AG04449 (cell line): ENCODE results near the gene KCNN3.

Source experiments
- CTCF ChIA-PET: fragments of 350-600 bp; formaldehyde crosslinking; extraction: SDS; loops from one replicate; lab custom pipeline; 2021; ENCODE audit warnings: antibody characterized with exemption; lab: Yijun Ruan, JAX
- POLR2A ChIA-PET: fragments of 400-600, 350-600 bp; formaldehyde crosslinking; extraction: SDS; loops from one replicate; lab custom pipeline; 2020; ENCODE audit warnings: antibody characterized with exemption, inconsistent platforms; lab: Yijun Ruan, JAX
- DNase-seq: peaks from one replicate; pipeline ENCODE4 v3.0.0-alpha.2; 2010; ENCODE audit warnings: low read depth, low spot score
- H3K4me3 ChIP-seq: 2 replicates; pipeline ENCODE4 v1.5.1; 2011; ENCODE audit warnings: low read depth, mild to moderate bottlenecking, control low read depth, low read length
- CTCF ChIP-seq: IDR thresholded peaks from one replicate; pipeline ENCODE4 v1.5.1; 2011; ENCODE audit warnings: mild to moderate bottlenecking, moderate library complexity, low read length, control low read depth, inconsistent platforms; ENCODE audit not compliant: insufficient read depth; ENCODE audit errors: missing control alignments

Gene KCNN3

GRCh38 chr1:154802336-154802969 lies 67.6 kb downstream of the KCNN3 start:
- no peak for TF ChIP-seq CTCF
- ChIA-PET CTCF (interaction anchor here (1.1 to 1.4 kb wide), 2 partner anchors 36 to 133 kb away, joined by 3 to 5 read pairs; no protein-coding TSS in a partner anchor), POLR2A (no interaction called here)
- H3K4me3 ChIP-seq = no peak overlapping the region
- DNase-seq = no peak

- no peak overlapping the region for H3K4me3 ChIP-seq
- ChIA-PET POLR2A (no interaction called here), CTCF (interaction anchor here (1.1 to 1.4 kb wide), 2 partner anchors 35 to 132 kb away, joined by 3 to 5 read pairs; no protein-coding TSS in a partner anchor)
- no peak for DNase-seq
- TF ChIP-seq CTCF = no peak
These were observed 68.7 kb downstream of the KCNN3 start for GRCh38 chr1:154801234-154802011.

- POLR2A ChIA-PET = no interaction called here
- DNase-seq = no peak
- no peak overlapping the region for H3K4me3 ChIP-seq
- CTCF ChIA-PET = no interaction called here
- no peak for TF ChIP-seq CTCF
These were observed 70.9 kb downstream of the KCNN3 start for GRCh38 chr1:154799188-154799587.

- ChIA-PET CTCF (no interaction called here), POLR2A (no interaction called here)
- H3K4me3 ChIP-seq = no peak overlapping the region
- no peak for TF ChIP-seq CTCF
- DNase-seq = no peak
These were observed 71.4 kb downstream of the KCNN3 start for GRCh38 chr1:154798645-154799044.

- CTCF ChIA-PET = interaction anchor here (1.1 kb wide), 1 partner anchor 37 kb away, joined by 3 read pairs; no protein-coding TSS in a partner anchor
- POLR2A ChIA-PET = no interaction called here
These were observed 72.9 kb downstream of the KCNN3 start for GRCh38 chr1:154797175-154797574.

More at GRCh38 chr1:154797175-154797574, 72.9 kb downstream of the KCNN3 start:
- TF ChIP-seq CTCF = no peak
- DNase-seq = no peak
- no peak overlapping the region for H3K4me3 ChIP-seq
